IMR-90 (cell line): ENCODE results near the gene APC. TPM values are rescaled to one million over a fixed set of nuclear protein-coding genes. Genes with fewer than 3 reads are reported as not detected.

ENCODE experiments used
- ATAC-seq: fragments of 200-7000 bp; cut with Tn5 transposase; 2 replicates; pipeline ENCODE4 v1.9.1; 2020; ENCODE audit warnings: low read depth, mild to moderate bottlenecking, moderate library complexity
- BruUV-seq: library from RNA; stranded (reverse); fragments of 400-500 nt; replicated peaks from 2 replicates; lab custom pipeline; 2021; lab: Mats Ljungman, UMichigan
- CTCF ChIA-PET: fragments of 300-600 bp; formaldehyde crosslinking; extraction: SDS; loops from one replicate; lab custom pipeline; 2021; ENCODE audit warnings: antibody characterized with exemption; lab: Yijun Ruan, JAX
- POLR2A ChIA-PET: fragments of 300-600 bp; sonication (Branson Sonifier 250); formaldehyde crosslinking; loops from one replicate; lab custom pipeline; 2022; ENCODE audit warnings: antibody characterized with exemption; ENCODE audit not compliant: unreplicated experiment; lab: Charles Lee
- DNase-seq: peaks from one replicate; pipeline ENCODE4 v3.0.0; 2013
- H2AFZ ChIP-seq: replicated peaks from 2 replicates; pipeline ENCODE3; 2013; ENCODE audit warnings: low read length, mild to moderate bottlenecking; ENCODE audit not compliant: poor library complexity
- H2AK5ac ChIP-seq: 2 replicates; pipeline ENCODE4 v1.6.1; 2013; ENCODE audit warnings: low read depth, low read length, inconsistent platforms
- H2AK9ac ChIP-seq: replicated peaks from 2 replicates; pipeline ENCODE3; 2013; ENCODE audit warnings: mild to moderate bottlenecking, low read depth, low read length, moderate library complexity; ENCODE audit not compliant: poor library complexity
- H2BK120ac ChIP-seq: 2 replicates; pipeline ENCODE4 v1.6.1; 2013; ENCODE audit warnings: low read depth, low read length, inconsistent platforms
- H2BK15ac ChIP-seq: 3 replicates; pipeline ENCODE4 v1.6.1; 2013; ENCODE audit warnings: low read depth, low read length, inconsistent platforms
- H2BK20ac ChIP-seq: 2 replicates; pipeline ENCODE4 v1.6.1; 2013; ENCODE audit warnings: low read depth, mild to moderate bottlenecking, inconsistent platforms, low read length, moderate library complexity
- H2BK5ac ChIP-seq: 2 replicates; pipeline ENCODE4 v1.6.1; 2013; ENCODE audit warnings: mild to moderate bottlenecking, low read depth, low read length, inconsistent platforms; ENCODE audit not compliant: poor library complexity, severe bottlenecking
- H3K14ac ChIP-seq: replicated peaks from 2 replicates; pipeline ENCODE4 v1.6.1; 2013; ENCODE audit warnings: low read depth, low read length, inconsistent platforms
- H3K18ac ChIP-seq: 2 replicates; pipeline ENCODE4 v1.6.1; 2013; ENCODE audit warnings: low read depth, low read length, control low read depth
- H3K23ac ChIP-seq: 2 replicates; pipeline ENCODE4 v1.6.1; 2013; ENCODE audit warnings: low read depth, low read length, inconsistent platforms
- H3K27ac ChIP-seq: 2 replicates; pipeline ENCODE4 v1.5.1; 2013; ENCODE audit warnings: mild to moderate bottlenecking, control low read depth, low read length; ENCODE audit not compliant: insufficient read depth
- H3K27me3 ChIP-seq: 2 replicates; pipeline ENCODE4 v1.6.1; 2013; ENCODE audit warnings: low read length; ENCODE audit not compliant: control insufficient read depth, insufficient read depth
- H3K36me3 ChIP-seq: 2 replicates; pipeline ENCODE4 v1.6.1; 2013; ENCODE audit warnings: low read length, mixed read lengths; ENCODE audit not compliant: control insufficient read depth, insufficient read depth
- H3K4ac ChIP-seq: 2 replicates; pipeline ENCODE4 v1.6.1; 2013; ENCODE audit warnings: low read depth, low read length, inconsistent platforms
- H3K4me1 ChIP-seq: 2 replicates; pipeline ENCODE4 v1.6.1; 2013; ENCODE audit warnings: low read length, mixed read lengths; ENCODE audit not compliant: control insufficient read depth, insufficient read depth
- H3K4me2 ChIP-seq: 2 replicates; pipeline ENCODE4 v1.6.1; 2013; ENCODE audit warnings: low read depth, mild to moderate bottlenecking, control low read depth, low read length, moderate library complexity
- H3K4me3 ChIP-seq: 2 replicates; pipeline ENCODE4 v1.5.1; 2013; ENCODE audit warnings: low read depth, mild to moderate bottlenecking, control low read depth, low read length, moderate library complexity; ENCODE audit not compliant: insufficient read depth
- H3K56ac ChIP-seq: 2 replicates; pipeline ENCODE4 v1.6.1; 2013; ENCODE audit warnings: low read length, inconsistent platforms; ENCODE audit not compliant: insufficient read depth; ENCODE audit errors: extremely low read depth
- H3K79me1 ChIP-seq, 2 experiments: 2 replicates each; pipeline ENCODE4 v1.6.1; 2013; ENCODE audit warnings: low read length in 2 of 2, inconsistent platforms in 1 of 2, low read depth in 1 of 2
- H3K9ac ChIP-seq: 2 replicates; pipeline ENCODE4 v1.6.1; 2013; ENCODE audit warnings: low read depth, low read length, control low read depth
- H3K9me1 ChIP-seq: 2 replicates; pipeline ENCODE4 v1.6.1; 2013; ENCODE audit warnings: low read length, inconsistent platforms; ENCODE audit not compliant: insufficient read depth
- H3K9me3 ChIP-seq: 2 replicates; pipeline ENCODE4 v1.6.1; 2013; ENCODE audit warnings: low read length; ENCODE audit not compliant: control insufficient read depth, insufficient read depth
- H4K20me1 ChIP-seq: 2 replicates; pipeline ENCODE4 v1.6.1; 2013; ENCODE audit warnings: low read length, inconsistent platforms; ENCODE audit not compliant: insufficient read depth
- H4K5ac ChIP-seq: 2 replicates; pipeline ENCODE4 v1.6.1; 2013; ENCODE audit warnings: mild to moderate bottlenecking, low read depth, low read length, control low read depth
- H4K8ac ChIP-seq, 2 experiments: 2 replicates each; pipeline ENCODE4 v1.6.1; 2013; ENCODE audit warnings: low read depth in 2 of 2, low read length in 2 of 2, control low read depth in 1 of 2, inconsistent platforms in 1 of 2
- H4K91ac ChIP-seq: 2 replicates; pipeline ENCODE4 v1.6.1; 2013; ENCODE audit warnings: low read depth, low read length, inconsistent platforms; ENCODE audit not compliant: insufficient read depth
- BHLHE40 ChIP-seq: fragments of 150-350 bp; IDR thresholded peaks from 2 replicates; pipeline ENCODE4 v1.6.1; 2016; ENCODE audit warnings: mild to moderate bottlenecking, low read depth, low read length
- CHD1 ChIP-seq: IDR thresholded peaks from 2 replicates; pipeline ENCODE4 v1.6.1; 2012; ENCODE audit warnings: low read depth, low read length, improper control_type of control experiment
- FOS ChIP-seq: fragments of 150-350 bp; IDR thresholded peaks from 2 replicates; pipeline ENCODE4 v1.6.1; 2016; ENCODE audit warnings: low read depth, low read length
- MAFK ChIP-seq: IDR thresholded peaks from 2 replicates; pipeline ENCODE4 v1.6.1; 2012; ENCODE audit warnings: low read depth, low read length, improper control_type of control experiment
- MAZ ChIP-seq: IDR thresholded peaks from 2 replicates; pipeline ENCODE4 v1.6.1; 2012; ENCODE audit warnings: low read depth, mild to moderate bottlenecking, low read length, improper control_type of control experiment, moderate library complexity, borderline replicate concordance
- MXI1 ChIP-seq: IDR thresholded peaks from 2 replicates; pipeline ENCODE4 v1.6.1; 2012; ENCODE audit warnings: low read depth, mild to moderate bottlenecking, low read length, moderate library complexity, borderline replicate concordance
- NFE2L2 ChIP-seq: fragments of 150-350 bp; IDR thresholded peaks from 2 replicates; pipeline ENCODE4 v1.6.1; 2016; ENCODE audit warnings: low read depth, mild to moderate bottlenecking, low read length
- POLR2A ChIP-seq: IDR thresholded peaks from 2 replicates; pipeline ENCODE4 v1.6.1; 2012; ENCODE audit warnings: mild to moderate bottlenecking, low read depth, low read length
- RCOR1 ChIP-seq: IDR thresholded peaks from 2 replicates; pipeline ENCODE4 v1.6.1; 2012; ENCODE audit warnings: mild to moderate bottlenecking, low read length, improper control_type of control experiment; ENCODE audit not compliant: insufficient replicate concordance
- SMC3 ChIP-seq: fragments of 150-350 bp; IDR thresholded peaks from 2 replicates; pipeline ENCODE4 v1.6.1; 2016; ENCODE audit warnings: low read depth, mild to moderate bottlenecking, antibody characterized with exemption, low read length, moderate library complexity
- WGBS, 2 experiments: methylation state at CpG; one replicate each; pipeline versions ENCODE4 v1.1.5 to v1.1.7; 2013; ENCODE audit warnings: missing lambda C conversion rate in 2 of 2; ENCODE audit not compliant: insufficient read length in 1 of 2; ENCODE audit errors: extremely low coverage in 2 of 2; 5-methylcytosine and 5-hydroxymethylcytosine counted together
- dilution Hi-C: fragments of 300-500 bp; cut with HindIII; formaldehyde crosslinking; loops from one replicate; pipeline ENCODE4 v1.14.3; 2018; ENCODE audit warnings: low sequenced_read_pairs; ENCODE audit not compliant: unreplicated experiment
- in situ Hi-C: fragments of 300-500 bp; cut with MboI; formaldehyde crosslinking; loops from 3 replicates; pipeline ENCODE4 v1.14.3; 2019; ENCODE audit warnings: low sequenced_read_pairs, inconsistent platforms, mixed read lengths
- intact Hi-C: fragments of 100-400 bp; cut with micrococcal nuclease; formaldehyde crosslinking; loops from 2 replicates; pipeline ENCODE4 v1.10.0; 2022
- polyA plus RNA-seq, 3 experiments: library from polyadenylated mRNA; depleted of rRNA; stranded (reverse); fragments of >200 nt; gene quantifications; 2 replicates each; pipeline ENCODE4 v1.2.3, GENCODE V29; 2012; ENCODE audit warnings: low replicate concordance in 1 of 3
- total RNA-seq: library from RNA; depleted of rRNA; stranded (reverse); fragments of >200 nt; gene quantifications from 2 replicates; pipeline ENCODE4 v1.2.3, GENCODE V29; 2012
- TF ChIP-seq, protein P1 (sequence below): fragments of 150-350 bp; IDR thresholded peaks from 2 replicates; pipeline ENCODE4 v1.6.1; 2016; ENCODE audit warnings: low read depth, mild to moderate bottlenecking, low read length, moderate library complexity, borderline replicate concordance
- TF ChIP-seq, protein P2 (sequence below): fragments of 150-350 bp; IDR thresholded peaks from 2 replicates; pipeline ENCODE4 v1.6.1; 2017; ENCODE audit warnings: mild to moderate bottlenecking, antibody characterized with exemption, low read length, low read depth

Gene APC
- total and polyA plus RNA-seq, 2 of the 4 experiments (the other 2 are of a cell fraction) = 7.3 to 58.4 TPM

GRCh38 chr5:112795342-112795741 is 57.7 kb downstream of the APC start:
- Histone ChIP-seq H3K18ac (no peak overlapping the region), H3K9ac (no peak overlapping the region), H3K9me3 (no peaks in the 10 kb centered on the region), H2BK120ac (no peak overlapping the region), H3K36me3 (peaks cover 13% of the 10 kb centered on the region), H2BK15ac (no peak overlapping the region), H2BK5ac (no peak overlapping the region), H4K8ac (no peak overlapping the region), H3K4ac (no peak overlapping the region), H2AFZ (no peak overlapping the region), H3K79me1 (peaks cover 3 to 4% of the 10 kb centered on the region in 2 experiments; a peak in 3 of 4 replicates), H3K27me3 (no peaks in the 10 kb centered on the region), H3K27ac (no peak overlapping the region), H2AK9ac (no peak overlapping the region), H2AK5ac (no peak overlapping the region), H4K91ac (no peak overlapping the region), H3K56ac (no peak overlapping the region), H3K23ac (no peak overlapping the region), H3K4me3 (no peak overlapping the region), H3K14ac (no peak overlapping the region), H4K5ac (no peak overlapping the region), H3K4me1 (peaks cover 1% of the 10 kb centered on the region; the same call in 1 of the 2 replicates), H3K4me2 (no peak overlapping the region), H4K20me1 (no peaks in the 10 kb centered on the region), H3K9me1 (no peaks in the 10 kb centered on the region; the same call in 1 of the 2 replicates), H2BK20ac (no peak overlapping the region)
- ChIA-PET POLR2A (no interaction called here), CTCF (no interaction called here)
- TF ChIP-seq SMC3 = no peak
- no peak for TF ChIP-seq NFE2L2
- TF ChIP-seq MAFK = no peak
- TF ChIP-seq, protein P1, sequence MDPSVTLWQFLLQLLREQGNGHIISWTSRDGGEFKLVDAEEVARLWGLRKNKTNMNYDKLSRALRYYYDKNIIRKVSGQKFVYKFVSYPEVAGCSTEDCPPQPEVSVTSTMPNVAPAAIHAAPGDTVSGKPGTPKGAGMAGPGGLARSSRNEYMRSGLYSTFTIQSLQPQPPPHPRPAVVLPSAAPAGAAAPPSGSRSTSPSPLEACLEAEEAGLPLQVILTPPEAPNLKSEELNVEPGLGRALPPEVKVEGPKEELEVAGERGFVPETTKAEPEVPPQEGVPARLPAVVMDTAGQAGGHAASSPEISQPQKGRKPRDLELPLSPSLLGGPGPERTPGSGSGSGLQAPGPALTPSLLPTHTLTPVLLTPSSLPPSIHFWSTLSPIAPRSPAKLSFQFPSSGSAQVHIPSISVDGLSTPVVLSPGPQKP = no peak
- TF ChIP-seq FOS = no peak
- TF ChIP-seq MXI1 = no peak
- no peak for TF ChIP-seq POLR2A
- no peak for TF ChIP-seq RCOR1
- no peak for TF ChIP-seq CHD1
- TF ChIP-seq, protein P2, sequence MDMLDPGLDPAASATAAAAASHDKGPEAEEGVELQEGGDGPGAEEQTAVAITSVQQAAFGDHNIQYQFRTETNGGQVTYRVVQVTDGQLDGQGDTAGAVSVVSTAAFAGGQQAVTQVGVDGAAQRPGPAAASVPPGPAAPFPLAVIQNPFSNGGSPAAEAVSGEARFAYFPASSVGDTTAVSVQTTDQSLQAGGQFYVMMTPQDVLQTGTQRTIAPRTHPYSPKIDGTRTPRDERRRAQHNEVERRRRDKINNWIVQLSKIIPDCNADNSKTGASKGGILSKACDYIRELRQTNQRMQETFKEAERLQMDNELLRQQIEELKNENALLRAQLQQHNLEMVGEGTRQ = no peak
- TF ChIP-seq BHLHE40 = no peak
- TF ChIP-seq MAZ = no peak
- DNase-seq (no peak), ATAC-seq (no peak)
- 86% methylated on average over 1 of the region's 3 CpGs; no CpG with 5 or more reads in 1 of the 2 experiments for WGBS, 2 experiments
- no TSS peak for BruUV-seq
- dilution Hi-C loops (no loop called here), intact Hi-C loops (no loop called here), in situ Hi-C loops (no loop called here)
